HFF-Myc (cell line): ENCODE results near the gene LACTB.

Source experiments
- DNase-seq: peaks from one replicate; pipeline ENCODE4 v3.0.0-alpha.2; 2011; ENCODE audit warnings: low read depth; ENCODE audit errors: extremely low read depth
- H3K4me3 ChIP-seq: replicated peaks from 2 replicates; pipeline ENCODE4 v1.5.1; 2011; ENCODE audit warnings: low read depth, mild to moderate bottlenecking, control low read depth, low read length
- CTCF ChIP-seq: IDR thresholded peaks from 2 replicates; pipeline ENCODE4 v1.5.1; 2012; ENCODE audit warnings: mild to moderate bottlenecking, low read depth, low read length, control low read depth; ENCODE audit errors: missing control alignments

The LACTB gene

GRCh38 chr15:63083541-63083940 is 38.1 kb upstream of the LACTB start:
- DNase-seq = no peak
- no peak overlapping the region for H3K4me3 ChIP-seq
- TF ChIP-seq CTCF = no peak

- TF ChIP-seq CTCF = no peak
- DNase-seq = no peak
- no peak overlapping the region for H3K4me3 ChIP-seq
These were observed 36.9 kb upstream of the LACTB start for GRCh38 chr15:63084806-63085205.

GRCh38 chr15:63085289-63085688 is 36.4 kb upstream of the LACTB start:
- no peak for DNase-seq
- H3K4me3 ChIP-seq = no peak overlapping the region
- TF ChIP-seq CTCF = no peak

- DNase-seq = no peak
- H3K4me3 ChIP-seq = no peak overlapping the region
- no peak for TF ChIP-seq CTCF
These were observed 35.4 kb upstream of the LACTB start for GRCh38 chr15:63086271-63086670.

- DNase-seq = peak; percentile 16
These were observed 34.7 kb upstream of the LACTB start for GRCh38 chr15:63086947-63087346.

GRCh38 chr15:63088533-63089245 is 33.0 kb upstream of the LACTB start:
- DNase-seq = no peak
- no peak overlapping the region for H3K4me3 ChIP-seq
- TF ChIP-seq CTCF = no peak

More at GRCh38 chr15:63086947-63087346, 34.7 kb upstream of the LACTB start:
- no peak for TF ChIP-seq CTCF
- H3K4me3 ChIP-seq = no peak overlapping the region

GRCh38 chr15:63089260-63090043 is 32.2 kb upstream of the LACTB start:
- DNase-seq = peak; percentile 55
- TF ChIP-seq CTCF = no peak
- no peak overlapping the region for H3K4me3 ChIP-seq
